GM12801 (cell line): Measurements from ENCODE around the gene PLXNB2.

ENCODE experiments used
- CTCF ChIP-seq: IDR thresholded peaks from one replicate; pipeline ENCODE4 v1.5.1; 2011; ENCODE audit warnings: control low read depth; ENCODE audit not compliant: insufficient read length; ENCODE audit errors: extremely low read depth

Gene PLXNB2

DNA sequence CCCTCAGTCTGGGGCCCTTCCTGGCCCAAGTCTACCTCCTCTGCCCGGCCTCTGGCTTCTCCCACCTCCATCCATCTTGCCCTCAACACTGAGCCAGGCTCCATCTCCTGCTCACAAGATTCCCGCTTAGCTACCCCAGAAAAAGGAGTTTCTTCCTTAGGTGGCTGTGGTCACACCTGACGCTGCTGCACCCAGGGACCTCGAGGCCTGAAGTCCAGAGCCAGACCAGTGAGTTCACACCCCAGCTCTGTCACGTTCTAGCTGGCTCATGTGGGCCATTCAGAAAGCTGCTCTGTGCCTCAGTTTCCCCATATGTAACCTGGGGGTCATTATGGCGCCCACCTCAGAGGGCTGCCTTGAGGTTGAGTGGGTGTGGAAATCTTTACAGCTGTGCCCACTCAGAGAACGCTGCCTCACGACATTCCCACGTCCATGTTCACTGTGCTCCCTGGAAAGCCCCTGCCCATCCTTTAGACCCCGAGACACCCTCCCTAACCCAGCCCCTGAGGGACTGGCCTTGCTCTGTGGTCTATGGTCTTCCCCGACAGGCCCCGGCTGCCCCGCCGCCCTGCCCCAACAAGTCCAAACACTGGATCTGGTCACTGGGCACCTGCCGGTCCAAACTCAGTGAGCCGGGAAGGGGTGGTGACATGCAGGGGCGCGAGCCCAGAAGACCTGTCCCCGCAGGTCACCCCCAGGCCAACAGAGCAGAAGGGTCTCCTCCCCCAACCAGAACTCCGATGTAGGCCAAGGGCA is 9.8 kb downstream of the PLXNB2 start:
- no peak for TF ChIP-seq CTCF

DNA sequence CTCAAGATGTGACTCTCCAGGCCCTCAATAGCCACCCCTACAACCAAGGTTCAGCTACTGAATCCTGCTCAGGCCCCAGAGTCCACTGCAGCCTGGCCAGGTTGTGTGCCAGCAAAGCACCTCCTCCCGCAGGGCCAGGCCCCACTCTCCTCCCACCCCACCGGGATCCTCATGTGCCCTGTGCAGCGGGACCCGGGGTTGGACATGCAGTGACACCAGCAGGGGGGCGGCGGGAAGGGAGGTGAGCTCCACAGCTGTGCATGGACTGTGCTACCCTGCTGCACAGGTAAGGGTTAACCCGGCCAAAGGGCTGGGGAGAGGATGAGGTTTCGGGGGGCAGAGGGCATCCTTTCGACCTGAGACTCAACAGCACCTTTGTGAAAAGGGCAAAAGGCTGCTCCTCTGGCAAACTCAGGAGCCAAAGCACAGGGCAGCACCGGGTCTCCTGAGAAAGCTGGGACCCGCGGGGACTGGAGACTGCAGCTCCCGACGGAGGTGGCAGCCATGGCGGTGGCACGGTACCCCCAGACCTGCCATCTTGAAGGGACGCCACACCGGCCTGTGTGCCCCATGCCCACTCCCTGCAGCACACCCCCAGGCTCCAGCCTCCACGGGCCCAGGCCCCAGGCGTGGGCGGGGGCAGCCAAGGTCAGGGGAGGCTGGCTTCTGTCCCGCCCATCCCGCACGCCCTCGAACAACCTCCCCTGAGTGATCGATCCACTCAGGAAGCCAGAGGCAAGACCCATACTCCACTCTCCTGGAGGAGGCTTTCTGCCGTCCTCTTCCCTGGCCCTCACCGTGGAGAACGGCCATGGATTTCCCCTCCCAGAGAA is 10.6 kb downstream of the PLXNB2 start:
- TF ChIP-seq CTCF: no peak

- TF ChIP-seq CTCF: no peak
Measured at GRCh38 chr22:50294319-50294656, 13.2 kb downstream of the PLXNB2 start.

- TF ChIP-seq CTCF: no peak
Measured at GRCh38 chr22:50293441-50294318, 13.8 kb downstream of the PLXNB2 start.

DNA sequence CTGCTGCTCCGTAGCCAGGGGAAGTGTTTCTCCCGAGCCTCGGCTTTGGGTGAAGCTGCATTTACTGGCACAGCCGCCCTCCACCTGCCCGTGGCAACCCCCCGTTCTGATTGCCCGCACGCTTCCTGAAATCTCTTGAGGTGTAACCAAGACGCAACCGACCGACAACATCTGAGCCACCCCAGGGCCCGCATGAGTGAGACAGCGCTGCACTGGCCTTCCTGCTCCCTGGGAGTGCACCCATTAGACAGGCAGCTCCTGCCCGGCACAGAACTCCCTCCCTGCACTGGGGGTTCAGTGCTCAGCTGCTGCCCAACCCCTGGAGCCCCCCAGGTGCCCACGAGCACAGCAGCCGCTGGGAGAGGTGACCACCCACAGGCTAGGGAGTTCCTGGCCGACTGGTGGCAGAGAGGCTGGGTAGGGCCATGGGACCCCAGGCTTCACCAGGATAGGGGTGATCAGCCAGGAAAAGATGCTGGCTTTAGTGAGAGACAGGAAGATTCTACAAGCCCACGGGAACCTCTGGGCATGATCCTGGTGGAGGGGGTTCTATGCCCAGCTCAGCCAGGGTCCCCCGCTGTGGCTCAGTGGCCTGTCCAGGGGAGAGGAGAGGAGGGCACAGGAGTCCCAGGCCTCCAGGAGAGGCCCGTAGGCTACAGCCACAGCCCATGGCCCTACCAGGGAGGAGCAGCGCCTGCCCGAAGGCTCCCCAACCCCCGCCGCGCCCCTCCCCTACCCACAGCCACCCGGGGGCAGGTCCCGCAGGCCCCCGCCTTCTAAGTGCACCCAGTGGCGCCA is 14.6 kb downstream of the PLXNB2 start:
- no peak for TF ChIP-seq CTCF

DNA sequence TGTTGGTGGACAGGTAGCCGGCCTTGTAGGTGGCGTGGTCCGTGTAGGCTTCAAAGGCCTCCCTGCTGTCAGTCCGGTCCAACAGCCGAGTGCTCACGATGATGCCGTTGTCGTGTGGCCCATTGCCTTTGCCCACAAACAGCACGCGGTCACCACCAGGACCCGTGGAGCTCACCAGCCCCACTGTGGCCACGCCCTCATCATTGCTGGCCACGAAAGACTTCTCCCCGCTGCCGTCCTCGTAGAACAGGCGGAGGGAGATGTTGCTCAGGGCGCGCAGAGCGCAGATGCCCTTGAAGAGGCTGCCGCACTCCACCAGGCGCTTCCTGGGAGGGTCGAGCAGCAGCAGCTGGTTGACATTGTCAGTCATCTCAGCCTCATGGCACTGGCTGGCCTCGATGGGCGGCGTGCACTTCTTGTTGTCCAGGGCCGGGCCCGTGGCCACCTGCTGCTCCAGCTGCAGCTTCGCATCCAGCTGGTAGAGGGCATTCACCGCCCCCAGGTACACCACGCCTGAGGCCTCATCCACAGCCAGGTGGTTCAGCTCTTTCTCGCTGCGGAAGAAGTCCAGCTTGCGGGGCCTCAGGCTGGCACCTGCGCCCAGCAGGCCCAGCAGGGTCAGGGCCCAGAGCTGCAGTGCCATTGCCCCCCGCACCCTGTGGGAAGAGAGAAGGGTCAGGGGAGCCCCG is 17.4 kb downstream of the PLXNB2 start:
- TF ChIP-seq CTCF: no peak
